Activated gamma-delta T cell treated with Interleukin-2 at 50 U/mL for 16 hours (primary cell): ENCODE data around the gene NPC1.
"Not testable (repeated sequence)": the region's sequence is repeated elsewhere in the genome, so short reads cannot be mapped to it uniquely, and the experiment has no call there.

ENCODE experiments used
- DNase-seq: peaks from one replicate; pipeline ENCODE4 v3.0.0-alpha.2; 2020

The NPC1 gene

DNA sequence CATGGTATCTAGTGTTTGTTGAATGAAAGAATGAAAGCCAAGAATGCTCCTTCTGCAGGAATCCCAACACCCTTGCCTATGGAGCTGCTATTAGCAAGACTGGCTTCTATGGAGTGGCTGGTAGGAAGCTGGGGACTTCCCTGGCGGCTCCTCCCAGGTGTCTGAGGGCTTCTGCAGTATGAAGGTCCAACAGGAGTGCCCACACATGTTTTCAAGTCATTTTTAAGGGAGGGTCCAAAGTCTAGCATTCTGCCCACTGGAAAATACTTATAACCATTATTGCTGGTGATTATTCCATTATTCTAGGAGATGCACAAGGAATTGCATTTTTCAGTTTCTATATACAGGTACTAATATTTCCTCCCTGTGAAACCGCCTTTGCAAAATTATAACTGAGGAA lies 21.9 kb upstream of the NPC1 start:
- no peak for DNase-seq

DNA sequence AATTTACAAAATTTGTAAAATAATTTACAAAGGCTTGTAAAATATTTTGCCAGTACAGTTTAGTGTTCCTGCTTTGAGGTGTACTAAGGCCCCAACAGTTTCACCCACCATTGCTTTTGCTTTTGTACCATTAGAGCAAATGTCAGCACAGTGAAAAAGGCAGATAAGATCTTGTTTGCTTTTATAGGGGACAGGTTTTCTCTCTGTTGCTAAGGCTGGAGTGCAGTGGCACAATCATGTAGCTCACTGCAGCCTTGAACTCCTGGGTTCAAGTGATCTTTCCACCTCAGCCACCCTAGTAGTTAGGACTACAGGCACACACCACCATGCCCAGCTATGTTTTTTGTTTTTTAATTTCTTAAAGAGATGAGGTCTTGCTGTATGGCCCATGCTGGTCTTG lies 19.6 kb upstream of the NPC1 start:
- no peak for DNase-seq

- DNase-seq: no peak
Measured at GRCh38 chr18:23599809-23600208, 13.5 kb upstream of the NPC1 start.

DNA sequence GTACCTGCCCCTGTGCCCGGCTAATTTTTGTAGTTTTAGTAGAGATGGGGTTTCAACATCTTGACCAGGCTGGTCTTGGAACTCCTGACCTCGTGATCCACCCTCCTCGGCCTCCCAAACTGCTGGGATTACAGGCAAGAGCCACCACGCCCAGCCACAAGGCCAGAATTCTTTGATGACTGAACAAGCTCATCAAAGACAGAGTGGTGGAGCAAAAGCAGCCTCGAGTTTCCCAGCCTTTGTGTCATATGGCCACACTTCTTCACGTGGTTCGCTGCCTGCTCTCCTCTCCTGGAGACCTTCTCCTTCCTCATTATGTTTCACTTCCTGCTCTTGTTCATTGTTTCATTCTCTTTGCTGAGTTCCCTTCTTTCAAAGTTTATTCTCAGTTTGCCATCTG lies 9.9 kb upstream of the NPC1 start:
- DNase-seq: no peak

GRCh38 chr18:23595591-23595990 lies 9.3 kb upstream of the NPC1 start:
- no peak for DNase-seq

DNA sequence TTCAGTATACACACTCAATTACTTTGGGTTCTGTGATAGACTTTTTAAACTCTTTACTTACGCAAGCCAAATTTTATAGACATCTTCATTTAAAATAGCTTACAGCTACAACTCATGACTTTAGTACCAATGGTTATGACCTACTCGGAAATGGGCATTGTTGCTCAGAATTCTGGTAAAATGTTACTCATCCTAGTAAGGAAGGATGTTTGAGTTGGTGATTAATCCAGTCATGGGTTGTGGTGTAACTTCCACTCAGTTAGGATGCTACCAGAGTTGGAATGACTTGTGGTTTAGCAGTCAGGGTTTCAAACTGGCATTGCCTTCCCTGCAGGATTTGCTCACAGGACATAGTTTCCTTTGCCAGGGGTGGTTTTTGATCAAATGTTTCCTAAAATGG lies 7.4 kb upstream of the NPC1 start:
- no peak for DNase-seq

DNA sequence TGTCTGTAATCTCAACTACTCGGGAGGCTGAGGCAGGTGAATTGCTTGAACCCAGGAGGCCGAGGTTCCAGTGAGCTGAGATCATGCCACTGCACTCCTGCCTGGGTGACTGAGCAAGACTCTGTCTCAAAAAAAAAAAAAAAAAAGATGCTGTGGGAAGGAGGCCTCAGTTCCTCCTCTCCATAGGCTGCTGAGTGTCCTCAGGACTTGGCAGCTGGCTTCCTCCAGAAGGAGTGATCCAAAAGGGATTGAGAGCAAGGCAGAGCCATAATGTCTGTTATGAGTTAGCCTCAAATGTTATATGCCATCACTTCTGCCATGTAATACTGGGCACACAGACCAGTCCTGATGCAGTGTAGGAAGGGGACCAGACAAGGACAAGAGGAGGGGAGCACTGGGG lies 6.6 kb upstream of the NPC1 start:
- no peak for DNase-seq

GRCh38 chr18:23591011-23591410 lies 4.7 kb upstream of the NPC1 start:
- DNase-seq: no peak

DNA sequence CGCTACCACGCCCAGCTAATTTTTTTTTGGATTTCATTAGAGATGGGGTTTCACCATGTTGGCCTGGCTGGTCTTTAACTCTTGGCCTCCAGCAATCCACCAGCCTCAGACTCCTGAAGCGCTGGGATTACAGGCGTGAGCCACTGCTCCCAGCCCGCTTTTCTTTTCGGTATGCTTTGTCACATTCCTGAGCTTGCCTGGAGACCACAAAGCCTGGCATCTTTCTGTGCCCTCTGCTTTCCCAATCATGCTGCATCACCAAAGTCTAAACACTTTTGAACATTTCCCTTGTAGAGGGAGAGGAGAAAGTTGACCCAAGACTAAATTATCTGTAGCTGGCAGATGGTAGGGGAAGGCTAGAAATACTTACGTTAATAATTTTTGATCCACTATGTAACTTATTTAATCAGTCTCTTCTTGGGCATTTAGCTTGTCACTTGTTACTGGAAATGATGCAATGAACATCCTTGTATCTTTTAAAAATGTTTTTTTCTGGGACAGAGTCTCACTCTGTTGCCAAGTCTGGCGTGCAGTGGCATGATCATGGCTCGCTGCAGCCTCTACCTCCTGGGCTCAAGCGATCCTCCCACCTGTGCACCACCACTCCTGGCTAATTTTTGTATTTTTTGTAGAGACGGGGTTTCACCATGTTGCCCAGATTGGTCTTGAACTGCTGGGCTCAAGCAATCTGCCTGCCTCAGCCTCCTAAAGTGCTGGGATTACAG lies 2.7 kb upstream of the NPC1 start:
- DNase-seq: no peak

GRCh38 chr18:23587220-23587642 lies 925 bp upstream of the NPC1 start:
- DNase-seq: no peak

GRCh38 chr18:23585897-23586248 lies 433 bp downstream of the NPC1 start:
- peak; percentile 9 for DNase-seq

DNA sequence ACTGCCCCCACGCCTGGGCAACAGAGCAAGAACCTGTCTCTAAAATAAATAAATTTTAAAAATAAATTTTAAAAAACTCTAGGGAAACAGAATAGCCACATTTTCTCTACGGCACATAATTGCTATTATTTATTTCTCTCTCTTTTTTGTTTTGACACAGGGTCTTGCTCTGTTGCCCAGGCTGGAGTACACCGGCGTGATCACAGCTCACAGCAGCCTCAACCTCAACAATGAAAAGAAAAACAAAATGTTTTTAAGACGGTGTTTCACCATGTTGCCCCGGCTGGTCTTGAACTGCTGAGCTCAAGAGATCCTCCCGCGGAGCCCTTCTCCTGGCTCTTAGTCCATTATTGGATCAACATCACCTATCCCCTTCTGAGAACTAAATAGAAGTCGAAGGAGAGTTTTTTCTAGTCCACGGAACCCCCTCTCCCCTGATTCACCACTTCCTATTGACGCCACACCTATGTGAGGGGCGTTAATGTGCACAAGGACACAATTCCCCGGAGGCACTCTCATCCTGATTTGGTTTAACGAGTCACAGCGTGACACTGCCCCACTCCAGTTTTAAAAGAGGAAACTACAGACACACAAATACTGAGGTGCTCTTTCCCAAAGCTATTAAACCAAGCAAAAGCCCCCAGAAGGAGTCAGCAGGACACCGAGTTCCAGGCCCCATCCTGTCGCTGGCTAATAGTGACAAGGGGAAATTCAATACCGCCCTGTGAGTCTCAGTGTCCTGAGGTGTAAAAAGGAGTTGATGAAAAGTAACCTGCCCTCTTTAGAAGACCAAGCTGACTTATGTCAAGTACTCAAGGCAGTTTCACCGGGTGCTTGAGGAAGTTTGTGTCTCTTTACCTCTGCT lies 1.1 kb downstream of the NPC1 start:
- no peak for DNase-seq

GRCh38 chr18:23584019-23584983 lies 2.0 kb downstream of the NPC1 start:
- DNase-seq: no peak

GRCh38 chr18:23583071-23583865 lies 3.0 kb downstream of the NPC1 start:
- DNase-seq: no peak

DNA sequence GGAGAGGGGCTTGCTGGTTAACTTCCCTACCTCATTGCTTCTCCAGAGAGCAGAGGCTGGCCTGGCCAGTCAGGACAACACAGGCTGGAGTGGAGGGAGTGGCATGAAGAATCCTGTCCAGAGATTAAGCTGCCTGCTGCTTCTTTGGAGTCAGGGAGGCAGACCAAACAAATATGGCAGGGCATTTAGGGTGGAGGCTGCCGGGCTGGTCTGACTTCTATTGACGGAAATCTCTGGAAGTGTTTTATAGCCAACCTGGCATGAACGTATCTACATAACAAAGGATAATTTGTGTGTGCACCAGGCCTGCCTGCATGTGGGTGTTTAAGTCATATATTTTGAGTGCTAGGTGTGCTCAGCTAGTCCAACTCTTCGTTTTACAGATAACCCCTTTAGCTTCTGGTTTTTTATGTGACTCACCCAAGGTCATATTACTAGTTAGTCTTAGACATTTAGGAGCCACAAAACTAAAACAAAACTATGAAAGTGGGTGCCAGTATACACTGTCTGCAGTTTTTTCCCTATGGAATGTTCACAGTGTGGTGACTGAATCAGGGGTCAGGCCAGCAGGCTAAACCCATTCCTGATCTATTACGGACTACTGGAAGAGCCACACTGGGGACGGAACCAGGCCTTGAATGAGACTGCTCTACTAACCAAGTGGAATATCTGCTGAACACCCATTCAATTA lies 5.5 kb downstream of the NPC1 start:
- no peak for DNase-seq

DNA sequence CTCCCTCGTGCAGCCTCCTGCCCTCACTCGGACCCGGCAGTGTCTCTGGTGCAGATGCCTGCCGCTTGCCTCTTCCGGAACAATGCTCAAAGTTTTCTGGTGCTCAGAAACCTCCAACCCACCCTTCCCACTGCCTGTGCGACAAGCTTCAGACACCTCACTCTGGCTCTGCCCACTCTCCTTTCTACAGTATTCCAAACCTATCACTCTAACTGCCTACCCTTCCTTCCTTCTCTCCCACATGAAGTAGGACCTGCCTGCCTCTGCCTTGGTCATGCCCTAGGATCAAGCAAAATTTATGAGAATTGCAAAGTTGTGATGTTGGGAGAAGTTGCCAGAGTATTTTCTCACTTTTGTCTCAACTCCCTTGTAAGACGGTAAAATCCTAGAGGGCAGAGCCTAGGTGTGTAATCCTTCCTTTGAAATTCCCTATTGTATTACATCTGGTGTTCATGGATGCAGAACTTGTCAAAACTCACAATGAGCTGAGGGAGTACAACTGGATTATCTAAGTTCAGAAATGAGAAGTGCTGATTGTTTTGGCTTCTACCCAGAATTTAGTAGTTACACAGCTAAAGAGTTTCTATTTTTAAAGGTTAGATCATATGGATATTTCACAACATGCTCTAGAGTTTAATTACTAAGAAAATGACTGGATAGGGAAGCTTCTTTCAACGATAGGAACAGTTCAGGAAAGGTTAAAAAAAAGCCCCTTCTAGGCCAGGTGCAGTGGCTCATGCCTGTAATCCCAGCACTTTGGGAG lies 7.2 kb downstream of the NPC1 start:
- no peak for DNase-seq

GRCh38 chr18:23578067-23578701 lies 8.1 kb downstream of the NPC1 start:
- no peak for DNase-seq

- DNase-seq: not testable (repeated sequence)
Measured at GRCh38 chr18:23577521-23577920, 8.8 kb downstream of the NPC1 start.

GRCh38 chr18:23575309-23575651 lies 11.0 kb downstream of the NPC1 start:
- DNase-seq: no peak

DNA sequence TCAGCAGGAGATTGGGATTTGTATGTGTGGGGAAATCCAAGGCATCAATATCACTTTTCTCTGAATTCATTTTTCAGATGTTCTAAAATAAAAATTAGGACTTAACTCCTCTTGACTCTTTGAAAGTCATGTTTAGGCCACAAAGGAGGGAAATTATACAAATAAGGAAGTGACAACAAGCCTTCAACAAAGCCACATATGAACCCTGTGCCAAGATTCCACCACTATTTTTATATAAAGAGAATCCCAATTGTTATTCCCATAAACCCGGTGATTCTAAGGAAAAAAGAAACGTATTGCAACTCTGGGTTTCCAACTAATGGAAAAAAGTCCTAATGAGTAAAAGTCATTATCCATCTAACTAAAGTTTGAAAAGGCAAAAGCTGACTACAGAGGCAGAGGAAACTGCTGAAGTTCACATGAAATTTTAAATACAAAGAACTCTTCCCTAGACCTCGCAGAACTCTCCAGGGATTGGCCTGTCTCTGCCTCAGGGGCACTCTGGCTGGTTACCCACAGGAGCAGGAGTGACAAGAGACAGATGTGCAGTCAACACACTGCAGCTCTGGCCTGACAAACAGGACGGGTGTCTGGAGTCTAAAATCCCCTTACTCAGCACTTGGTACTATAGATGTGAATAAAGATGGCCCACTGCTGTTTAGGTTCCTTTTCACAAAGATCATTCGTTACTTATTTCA lies 11.5 kb downstream of the NPC1 start:
- DNase-seq: no peak
